ENCODE measurements around the gene SUSD4. TPM values are rescaled to one million over a fixed set of nuclear protein-coding genes. Genes with fewer than 3 reads are reported as not detected.

Gene SUSD4
- total RNA-seq, 1 experiment from 2014 or later = 3.2 TPM

- CTCF ChIA-PET = no interaction called here
- H3K27ac ChIP-seq = no peak overlapping the region
Measured at GRCh38 chr1:223197923-223198627, 165.9 kb downstream of the SUSD4 start.

GRCh38 chr1:223189903-223190724 is 173.9 kb downstream of the SUSD4 start:
- H3K27ac ChIP-seq = peak overlapping the region; percentile 70
- no peaks in the 10 kb centered on the region for H3K79me2 ChIP-seq (ENCODE audit: low read depth)

More at GRCh38 chr1:223197923-223198627, 165.9 kb downstream of the SUSD4 start:
- Histone ChIP-seq H3K79me2 (ENCODE audit: low read depth) (no peaks in the 10 kb centered on the region), H3K4me1 (replicated peaks; ENCODE audit: insufficient read depth) (no peaks in the 10 kb centered on the region), H2AFZ (no peak overlapping the region), H3K36me3 (ENCODE audit: low read depth) (no peaks in the 10 kb centered on the region), H3K4me3 (no peak overlapping the region), H3K9me3 (ENCODE audit: insufficient read depth, low read depth) (peaks cover 4% of the 10 kb centered on the region; the same call in 1 of the 2 replicates), H3K9me2 (ENCODE audit: insufficient read depth) (no peaks in the 10 kb centered on the region), H3K4me2 (no peak overlapping the region), H3F3A (ENCODE audit: insufficient read depth, low read depth) (no peaks in the 10 kb centered on the region), H3K27me3 (ENCODE audit: insufficient read depth, low read depth) (no peaks in the 10 kb centered on the region), H4K20me1 (ENCODE audit: insufficient read depth) (no peaks in the 10 kb centered on the region)
- intact Hi-C loops (cut with micrococcal nuclease; ENCODE audit: unreplicated experiment) = no loop called here
- POLR2A ChIA-PET (ENCODE audit: unreplicated experiment) = no interaction called here
- no peak for TF ChIP-seq CTCF (conservative IDR thresholded peaks at IDR 0.05)
- no peak for TF ChIP-seq EZH2 (IDR thresholded peaks at IDR 0.05; ENCODE audit: low read depth)
- DNase-seq = no peak
- no TSS peak for BruUV-seq (replicated peaks)

More at GRCh38 chr1:223189903-223190724, 173.9 kb downstream of the SUSD4 start:
- Histone ChIP-seq H4K20me1 (ENCODE audit: insufficient read depth) (no peaks in the 10 kb centered on the region), H2AFZ (no peak overlapping the region), H3F3A (ENCODE audit: insufficient read depth, low read depth) (peaks cover 14% of the 10 kb centered on the region; the same call in 1 of the 2 replicates), H3K4me1 (replicated peaks; ENCODE audit: insufficient read depth) (peaks cover 29% of the 10 kb centered on the region), H3K9me2 (ENCODE audit: insufficient read depth) (no peaks in the 10 kb centered on the region), H3K4me3 (no peak overlapping the region), H3K4me2 (peak overlapping the region; percentile 53), H3K9me3 (ENCODE audit: insufficient read depth, low read depth) (no peaks in the 10 kb centered on the region), H3K27me3 (ENCODE audit: insufficient read depth, low read depth) (no peaks in the 10 kb centered on the region), H3K36me3 (ENCODE audit: low read depth) (no peaks in the 10 kb centered on the region)
- TF ChIP-seq CTCF (conservative IDR thresholded peaks at IDR 0.05) (no peak), EZH2 (IDR thresholded peaks at IDR 0.05; ENCODE audit: low read depth) (no peak)
- no TSS peak for BruUV-seq (replicated peaks)
- DNase-seq = peak; percentile 46 to 92
- POLR2A ChIA-PET (ENCODE audit: unreplicated experiment) = no interaction called here
- CTCF ChIA-PET = no interaction called here
- intact Hi-C loops (cut with micrococcal nuclease; ENCODE audit: unreplicated experiment) = loop anchor here (10.0 kb wide), 1 partner anchor 45 kb away; no protein-coding TSS in a partner anchor

Data from PC-9 (cell line).